Keratinocyte (primary cell): ENCODE data around the gene ZNF236.

Experiments
- CTCF ChIP-seq, 3 experiments: IDR thresholded peaks in 1 of 3; conservative IDR thresholded peaks in 1 of 3; optimal IDR thresholded peaks in 1 of 3; 2 replicates in 2 of 3; 3 replicates in 1 of 3; pipeline versions ENCODE3 to v1.5.1; 2011; ENCODE audit warnings: low read length in 3 of 3, mild to moderate bottlenecking in 3 of 3, moderate library complexity in 2 of 3, control low read depth in 1 of 3, inconsistent platforms in 1 of 3; ENCODE audit not compliant: insufficient read depth in 2 of 3; ENCODE audit errors: extremely low read depth in 1 of 3
- EZH2 ChIP-seq: IDR thresholded peaks from one replicate; pipeline ENCODE4 v1.6.1; 2012; ENCODE audit warnings: inconsistent platforms, mild to moderate bottlenecking, low read length, moderate library complexity

GRCh38 chr18:76821875-76822505 is 367 bp upstream of the ZNF236 start:
- no peak for TF ChIP-seq EZH2
- no peak for TF ChIP-seq CTCF (optimal IDR thresholded peaks at IDR 0.05 in 1 of 3, IDR thresholded peaks at IDR 0.05 in 1 of 3, conservative IDR thresholded peaks at IDR 0.05 in 1 of 3; ENCODE audit: extremely low read depth in 1 of 3, insufficient read depth in 2 of 3, low read length in 3 of 3)
